HG03095 (cell line): ENCODE measurements around the gene IGFL4.

Source experiments
- ATAC-seq: cut with Tn5 transposase; IDR thresholded peaks from one replicate; pipeline ENCODE4 v1.9.1; 2021; ENCODE audit warnings: moderate library complexity; ENCODE audit not compliant: unreplicated experiment

Gene IGFL4

GRCh38 chr19:46022061-46022430 is 18.8 kb downstream of the IGFL4 start:
- no peak for ATAC-seq

GRCh38 chr19:46021531-46022041 is 19.2 kb downstream of the IGFL4 start:
- no peak for ATAC-seq

- ATAC-seq: no peak
Observed at GRCh38 chr19:46020819-46021125, 20.0 kb downstream of the IGFL4 start.

GRCh38 chr19:46019270-46019669 is 21.5 kb downstream of the IGFL4 start:
- ATAC-seq: no peak

GRCh38 chr19:46018729-46019251 is 22.0 kb downstream of the IGFL4 start:
- ATAC-seq: no peak

GRCh38 chr19:46017874-46018675 is 22.7 kb downstream of the IGFL4 start:
- no peak for ATAC-seq

GRCh38 chr19:46017095-46017429 is 23.7 kb downstream of the IGFL4 start:
- ATAC-seq: no peak

- no peak for ATAC-seq
Observed at GRCh38 chr19:46016426-46017094, 24.2 kb downstream of the IGFL4 start.

- ATAC-seq: no peak
Observed at GRCh38 chr19:46015687-46016425, 24.9 kb downstream of the IGFL4 start.

GRCh38 chr19:46014941-46015686 is 25.7 kb downstream of the IGFL4 start:
- ATAC-seq: no peak

- ATAC-seq: no peak
Observed at GRCh38 chr19:46014534-46014933, 26.3 kb downstream of the IGFL4 start.

GRCh38 chr19:46009530-46010510 is 31.0 kb downstream of the IGFL4 start:
- ATAC-seq: no peak

- no peak for ATAC-seq
Observed at GRCh38 chr19:46006411-46006810, 34.4 kb downstream of the IGFL4 start.

- ATAC-seq: no peak
Observed at GRCh38 chr19:46002678-46003275, 38.0 kb downstream of the IGFL4 start.

GRCh38 chr19:46000491-46001246 is 40.1 kb downstream of the IGFL4 start:
- no peak for ATAC-seq

- ATAC-seq: no peak
Observed at GRCh38 chr19:45999653-46000121, 41.1 kb downstream of the IGFL4 start.

GRCh38 chr19:45998834-45999233 is 42.0 kb downstream of the IGFL4 start:
- ATAC-seq: no peak

- no peak for ATAC-seq
Observed at GRCh38 chr19:45996933-45997332, 43.9 kb downstream of the IGFL4 start.
